Measurements from ENCODE around the gene MMP27. TPM values are rescaled to one million over a fixed set of nuclear protein-coding genes. Genes with fewer than 3 reads are reported as not detected.
"Not testable (repeated sequence)": the region's sequence is repeated elsewhere in the genome, so short reads cannot be mapped to it uniquely, and the experiment has no call there.

MMP27 gene
- total and polyA plus RNA-seq, 8 donors: not detected

DNA sequence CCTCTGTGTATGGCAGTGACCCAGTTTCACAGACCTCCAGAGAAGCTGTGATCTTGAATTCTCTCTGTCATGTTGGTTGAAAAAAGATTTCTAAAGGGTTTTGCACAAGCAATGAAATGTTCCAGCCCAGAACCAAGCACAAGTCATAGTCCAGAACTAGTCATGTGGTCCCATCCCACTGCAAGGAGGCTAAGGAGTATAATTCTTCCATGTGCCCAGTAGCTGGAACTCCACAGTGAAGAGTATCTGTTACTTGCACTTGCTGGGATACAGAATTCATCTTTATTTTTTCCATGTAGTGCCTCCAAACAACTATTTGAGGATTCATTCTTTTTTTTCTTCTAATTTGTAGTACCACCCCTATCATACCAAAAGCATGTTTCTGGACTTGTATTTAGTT is 29.1 kb upstream of the MMP27 start:
- H3K9me3 ChIP-seq: no peaks in the 10 kb centered on the region
- TF ChIP-seq, protein P1, sequence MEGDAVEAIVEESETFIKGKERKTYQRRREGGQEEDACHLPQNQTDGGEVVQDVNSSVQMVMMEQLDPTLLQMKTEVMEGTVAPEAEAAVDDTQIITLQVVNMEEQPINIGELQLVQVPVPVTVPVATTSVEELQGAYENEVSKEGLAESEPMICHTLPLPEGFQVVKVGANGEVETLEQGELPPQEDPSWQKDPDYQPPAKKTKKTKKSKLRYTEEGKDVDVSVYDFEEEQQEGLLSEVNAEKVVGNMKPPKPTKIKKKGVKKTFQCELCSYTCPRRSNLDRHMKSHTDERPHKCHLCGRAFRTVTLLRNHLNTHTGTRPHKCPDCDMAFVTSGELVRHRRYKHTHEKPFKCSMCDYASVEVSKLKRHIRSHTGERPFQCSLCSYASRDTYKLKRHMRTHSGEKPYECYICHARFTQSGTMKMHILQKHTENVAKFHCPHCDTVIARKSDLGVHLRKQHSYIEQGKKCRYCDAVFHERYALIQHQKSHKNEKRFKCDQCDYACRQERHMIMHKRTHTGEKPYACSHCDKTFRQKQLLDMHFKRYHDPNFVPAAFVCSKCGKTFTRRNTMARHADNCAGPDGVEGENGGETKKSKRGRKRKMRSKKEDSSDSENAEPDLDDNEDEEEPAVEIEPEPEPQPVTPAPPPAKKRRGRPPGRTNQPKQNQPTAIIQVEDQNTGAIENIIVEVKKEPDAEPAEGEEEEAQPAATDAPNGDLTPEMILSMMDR (IDR thresholded peaks at IDR 0.05): no peak
- intact Hi-C loops (cut with DNase I; ENCODE audit: low total_unique reads): no loop called here

DNA sequence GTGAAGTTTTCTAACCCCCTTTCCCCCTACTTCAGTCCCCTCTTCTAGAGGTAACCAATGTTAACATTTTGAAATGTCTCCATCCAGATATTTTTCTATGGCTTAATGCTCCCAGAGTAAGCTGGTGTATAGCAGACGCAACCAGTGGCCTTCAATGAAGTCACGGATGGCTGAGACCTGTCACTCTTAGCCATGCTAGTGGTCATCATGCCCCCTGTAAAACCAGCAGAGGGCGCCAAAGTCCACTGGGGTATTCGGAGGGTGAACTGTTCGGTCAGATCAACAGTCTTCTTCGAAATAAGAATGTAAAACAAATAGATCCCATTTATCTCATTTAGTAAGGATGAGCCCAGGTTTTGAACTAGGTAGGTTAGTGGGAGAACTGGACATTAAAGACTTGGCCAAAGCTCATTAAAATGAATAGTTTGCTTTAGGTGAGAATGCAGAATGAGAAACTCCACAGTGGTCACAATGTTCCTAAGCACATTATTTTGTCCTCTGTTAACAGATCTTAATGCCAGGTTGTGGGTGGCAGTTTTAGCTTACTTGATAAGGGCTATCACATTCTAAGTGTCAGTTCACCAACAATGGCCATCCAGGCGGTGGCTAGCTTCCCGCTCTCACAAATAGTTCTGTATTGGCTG is 27.8 kb upstream of the MMP27 start:
- Histone ChIP-seq H3K9me3 (no peaks in the 10 kb centered on the region), H3K4me3 (no peak overlapping the region), H3K4me1 (no peaks in the 10 kb centered on the region), H3K36me3 (no peaks in the 10 kb centered on the region), H3K27ac (no peak overlapping the region), H3K27me3 (no peaks in the 10 kb centered on the region)
- intact Hi-C loops (cut with DNase I; ENCODE audit: low total_unique reads): no loop called here
- WGBS, 5 donors: 36 to 58% (median 49%) methylated on average over 8 of the region's 8 CpGs
- DNase-seq: peak; percentile 62 to 79
- TF ChIP-seq POLR2AphosphoS5 (IDR thresholded peaks at IDR 0.05): no peak
- TF ChIP-seq, protein P1 (IDR thresholded peaks at IDR 0.05): peak in 5 of 7 experiments; percentile 34 to 75 (median 61)

More for the DNA sequence above, 29.1 kb upstream of the MMP27 start:
- Histone ChIP-seq H3K36me3 (no peaks in the 10 kb centered on the region), H3K27ac (no peak overlapping the region), H3K27me3 (no peaks in the 10 kb centered on the region), H3K4me3 (no peak overlapping the region), H3K4me1 (no peaks in the 10 kb centered on the region)
- no peak for DNase-seq

DNA sequence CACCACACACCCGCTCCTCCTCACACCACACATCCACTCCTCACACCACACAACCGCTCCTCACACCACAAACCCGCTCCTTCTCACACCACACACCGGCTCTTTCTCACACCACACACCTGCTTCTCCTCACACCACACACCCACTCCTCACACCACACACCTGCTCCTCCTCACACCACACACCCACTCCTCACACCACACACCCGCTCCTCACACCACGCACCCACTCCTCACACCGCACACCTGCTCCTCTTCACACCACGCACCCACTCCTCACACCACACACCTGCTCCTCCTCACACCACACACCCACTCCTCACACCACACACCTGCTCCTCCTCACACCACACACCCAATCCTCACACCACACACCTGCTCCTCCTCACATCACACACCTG is 25.4 kb upstream of the MMP27 start:
- H3K27me3 ChIP-seq; intact Hi-C loops (cut with DNase I; ENCODE audit: low total_unique reads); H3K9me3 ChIP-seq; H3K4me1 ChIP-seq; H3K4me3 ChIP-seq; H3K27ac ChIP-seq; H3K36me3 ChIP-seq: not testable (repeated sequence)
- DNase-seq: peak in 1 of 2 donors; percentile 18
- 40 to 64% (median 51%) methylated on average over 4 to 8 of the region's 8 CpGs for WGBS, 5 donors

DNA sequence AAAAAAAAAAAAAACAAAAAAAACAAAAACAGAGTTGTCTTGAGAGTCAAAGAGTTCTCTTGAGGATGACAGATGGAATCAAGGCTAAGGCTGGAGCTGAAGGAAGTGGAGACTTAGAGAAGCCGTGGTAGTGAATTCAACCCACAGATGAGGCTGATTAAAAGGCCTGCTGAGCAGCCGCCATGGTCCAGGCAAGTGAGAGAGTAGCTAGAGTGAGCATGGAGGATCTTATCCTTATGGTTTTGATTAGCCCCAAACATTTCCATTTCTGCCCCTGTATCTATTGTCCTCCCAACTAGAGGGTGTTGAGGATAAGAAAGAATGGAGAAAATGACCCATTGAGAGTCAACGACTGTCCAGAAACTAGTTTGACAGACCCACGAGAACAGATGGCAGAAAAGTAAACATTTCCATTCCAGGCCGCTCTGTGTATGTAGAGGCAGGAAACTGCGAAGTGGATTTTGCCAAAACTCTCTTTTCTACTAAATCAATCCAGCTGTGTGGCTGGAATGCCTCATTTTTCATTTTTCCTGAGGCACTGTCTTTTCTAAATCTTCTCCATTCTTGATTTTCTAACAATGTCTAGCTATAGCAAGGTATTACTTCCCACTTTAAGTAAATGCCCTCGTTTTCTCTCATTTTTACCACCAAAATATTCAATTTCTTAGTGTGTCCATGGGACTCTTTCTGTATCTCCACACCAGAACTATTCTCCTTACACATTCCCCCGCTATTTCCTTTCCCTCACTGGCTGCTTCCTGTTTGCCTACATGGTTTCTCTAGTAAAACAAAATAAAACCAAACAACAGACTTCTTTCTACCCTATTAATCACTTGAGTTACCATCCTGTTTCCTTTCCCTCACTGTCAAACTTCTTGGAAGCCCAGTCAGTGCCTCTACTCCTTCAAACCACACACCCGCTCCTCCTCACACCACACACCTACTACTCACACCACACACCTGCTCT is 24.6 kb upstream of the MMP27 start:
- DNase-seq: peak in 1 of 2 donors; percentile 48
- Histone ChIP-seq H3K36me3 (no peaks in the 10 kb centered on the region), H3K4me3 (no peak overlapping the region), H3K27me3 (no peaks in the 10 kb centered on the region), H3K27ac (no peak overlapping the region), H3K9me3 (no peaks in the 10 kb centered on the region), H3K4me1 (no peaks in the 10 kb centered on the region)
- TF ChIP-seq EP300 (IDR thresholded peaks at IDR 0.05): no peak
- TF ChIP-seq, protein P1 (IDR thresholded peaks at IDR 0.05): no peak
- TF ChIP-seq POLR2A (IDR thresholded peaks at IDR 0.05): no peak
- no peak for TF ChIP-seq POLR2AphosphoS5 (IDR thresholded peaks at IDR 0.05)
- intact Hi-C loops (cut with DNase I; ENCODE audit: low total_unique reads): no loop called here
- WGBS, 5 donors: 45 to 53% (median 51%) methylated on average over 9 of the region's 9 CpGs

DNA sequence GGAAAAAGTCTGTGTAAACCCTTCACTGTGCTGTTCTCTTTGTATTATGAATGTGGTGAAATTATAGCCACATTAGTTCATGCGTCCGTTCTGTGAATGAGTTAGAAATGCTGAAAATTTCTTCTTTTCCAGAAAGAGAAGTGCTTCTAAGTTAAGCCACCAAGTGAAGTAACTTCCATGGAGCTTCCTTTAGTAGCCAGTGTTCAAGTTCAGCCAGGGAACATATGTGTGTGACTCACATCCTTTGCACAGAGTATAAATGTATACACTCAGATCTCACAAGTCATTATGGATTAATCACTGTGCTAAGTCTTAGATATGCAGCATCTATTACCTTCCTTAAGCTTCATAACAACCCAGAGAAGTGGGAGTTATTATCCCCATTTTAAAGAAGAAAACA is 22.3 kb upstream of the MMP27 start:
- Histone ChIP-seq H3K4me1 (no peaks in the 10 kb centered on the region), H3K27ac (no peak overlapping the region), H3K36me3 (no peaks in the 10 kb centered on the region), H3K27me3 (no peaks in the 10 kb centered on the region), H3K4me3 (no peak overlapping the region), H3K9me3 (peaks cover 0 to 5% (median 2%) of the 10 kb centered on the region in 4 donors)
- 64 to 86% (median 83%) methylated on average over 2 of the region's 2 CpGs for WGBS, 5 donors
- DNase-seq: no peak
- TF ChIP-seq POLR2A (IDR thresholded peaks at IDR 0.05): no peak
- no peak for TF ChIP-seq POLR2AphosphoS5 (IDR thresholded peaks at IDR 0.05)
- TF ChIP-seq EP300 (IDR thresholded peaks at IDR 0.05): no peak
- intact Hi-C loops (cut with DNase I; ENCODE audit: low total_unique reads): no loop called here
